Measurements from ENCODE around the gene SUGCT. TPM values are rescaled to one million over a fixed set of nuclear protein-coding genes. Genes with fewer than 3 reads are reported as not detected.

SUGCT gene
- total and polyA plus RNA-seq, 2 of the 8 experiments (the other 6 are each of a cell fraction or from before 2014, with no cell fraction given) = 2.8 to 5.4 TPM

GRCh38 chr7:40243076-40243475 lies 108.3 kb downstream of the SUGCT start:
- H4K8ac ChIP-seq (ENCODE audit: extremely low read depth, insufficient read depth, low read length) = no peak overlapping the region
- no peak overlapping the region for H3K9ac ChIP-seq (replicated peaks in 1 of 4; ENCODE audit: extremely low read depth in 1 of 4, low read depth in 3 of 4, low read length in 3 of 4)
- H3K79me2 ChIP-seq (ENCODE audit: control insufficient read depth in 1 of 2, insufficient read depth in 2 of 2, low read length in 2 of 2) = no peaks in the 10 kb centered on the region
- H3K27ac ChIP-seq (ENCODE audit: low read depth, low read length) = no peak overlapping the region
- H3K27me3 ChIP-seq (replicated peaks in 1 of 4; ENCODE audit: control insufficient read depth in 3 of 4, extremely low read depth in 1 of 4, insufficient read depth in 3 of 4, low read length in 3 of 4) = no peaks in the 10 kb centered on the region
- H3K4me2 ChIP-seq (ENCODE audit: insufficient read depth in 1 of 2, low read depth in 2 of 2, low read length in 2 of 2) = no peak overlapping the region
- no peak overlapping the region for H2BK20ac ChIP-seq (ENCODE audit: low read length)
- FAIRE-seq = no peak
- H3K36me3 ChIP-seq (ENCODE audit: control insufficient read depth in 2 of 4, insufficient read depth in 4 of 4, low read length in 3 of 4) = no peaks in the 10 kb centered on the region
- H3K14ac ChIP-seq (ENCODE audit: insufficient read length) = no peak overlapping the region
- H2BK15ac ChIP-seq (ENCODE audit: low read length) = no peak overlapping the region
- H3K9me3 ChIP-seq (ENCODE audit: insufficient read depth in 2 of 2, low read depth in 1 of 2, low read length in 1 of 2) = no peaks in the 10 kb centered on the region
- CTCF ChIA-PET (ENCODE audit: partially characterized antibody) = no interaction called here
- no peaks in the 10 kb centered on the region for H3K79me1 ChIP-seq (ENCODE audit: low read depth, low read length)
- POLR2A ChIA-PET (ENCODE audit: partially characterized antibody) = no interaction called here
- H2BK12ac ChIP-seq (ENCODE audit: low read depth, low read length) = no peak overlapping the region
- H3K23me2 ChIP-seq (ENCODE audit: low read depth, low read length) = no peaks in the 10 kb centered on the region; the same call in 1 of the 2 replicates
- 79% methylated on average over 1 of the region's 1 CpG; no CpG with 5 or more reads in 1 of the 2 experiments for WGBS, 2 experiments (ENCODE audit: extremely low coverage in 1 of 2, insufficient coverage in 1 of 2, insufficient read length in 1 of 2, insufficient replicate concordance in 2 of 2, low coverage in 1 of 2, low lambda C conversion rate in 2 of 2, missing lambda C conversion rate in 1 of 2)
- no peaks in the 10 kb centered on the region for H3K4me1 ChIP-seq (replicated peaks in 1 of 4; ENCODE audit: control insufficient read depth in 3 of 4, insufficient read depth in 4 of 4, low read length in 3 of 4)
- no peak overlapping the region for H3K18ac ChIP-seq (ENCODE audit: extremely low read depth, low read length)
- H2BK5ac ChIP-seq (ENCODE audit: low read depth, low read length) = no peak overlapping the region
- no peaks in the 10 kb centered on the region for H4K20me1 ChIP-seq (replicated peaks in 1 of 2; ENCODE audit: control insufficient read depth in 1 of 2, insufficient read depth in 2 of 2, low read length in 2 of 2)
- H3K23ac ChIP-seq (ENCODE audit: insufficient read length) = no peak overlapping the region
- H4K5ac ChIP-seq (ENCODE audit: insufficient read length, low read depth, low read length) = no peak overlapping the region
- no peak overlapping the region for H2AK5ac ChIP-seq (ENCODE audit: low read depth, low read length)
- H3K4ac ChIP-seq (replicated peaks; ENCODE audit: insufficient read length, low read depth, low read length) = no peak overlapping the region
- H2BK120ac ChIP-seq (replicated peaks; ENCODE audit: low read depth, low read length) = no peak overlapping the region
- H3K56ac ChIP-seq (replicated peaks; ENCODE audit: insufficient read length, low read depth, low read length) = no peak overlapping the region
- H2AFZ ChIP-seq (ENCODE audit: low read length) = no peak overlapping the region
- DNase-seq (ENCODE audit: low read depth in 1 of 2, low spot score in 2 of 2) = no peak
- no peak overlapping the region for H4K91ac ChIP-seq (replicated peaks; ENCODE audit: insufficient read length, low read length)
- H3K4me3 ChIP-seq (ENCODE audit: extremely low read depth in 1 of 4, insufficient read depth in 2 of 4, low read depth in 3 of 4, low read length in 4 of 4) = no peak overlapping the region
- TF ChIP-seq JUN (IDR thresholded peaks at IDR 0.05; ENCODE audit: low read depth, low read length) (no peak), CBX8 (IDR thresholded peaks at IDR 0.05; ENCODE audit: borderline replicate concordance, low read depth, low read length) (no peak)
